Type B pancreatic cell (in vitro differentiated cells): ENCODE measurements around the gene TMCC1. TPM values are rescaled to one million over a fixed set of nuclear protein-coding genes. Genes with fewer than 3 reads are reported as not detected.
"Not testable (repeated sequence)": the region's sequence is repeated elsewhere in the genome, so short reads cannot be mapped to it uniquely, and the experiment has no call there.

Experiments
- DNase-seq: peaks from one replicate; pipeline ENCODE4 v3.0.0; 2021; ENCODE audit warnings: mixed read lengths; ENCODE audit not compliant: unreplicated experiment; ENCODE audit errors: extremely low spot score
- H3K27ac Mint-ChIP-seq: 2 replicates; pipeline ENCODE4 v1.8.0; 2021; ENCODE audit warnings: mild to moderate bottlenecking, mixed read lengths
- H3K27me3 Mint-ChIP-seq: 2 replicates; pipeline ENCODE4 v1.8.0; 2021; ENCODE audit warnings: mixed read lengths
- H3K36me3 Mint-ChIP-seq: 2 replicates; pipeline ENCODE4 v1.8.0; 2021; ENCODE audit warnings: mixed read lengths
- H3K4me1 Mint-ChIP-seq: one replicate; pipeline ENCODE4 v1.8.0; 2021; ENCODE audit warnings: mixed read lengths; ENCODE audit not compliant: unreplicated experiment
- H3K4me3 Mint-ChIP-seq: 2 replicates; pipeline ENCODE4 v1.8.0; 2021; ENCODE audit warnings: mild to moderate bottlenecking, mixed read lengths
- H3K9me3 Mint-ChIP-seq: 2 replicates; pipeline ENCODE4 v1.8.0; 2021; ENCODE audit warnings: mixed read lengths
- total RNA-seq: library from RNA; stranded (reverse); gene quantifications from 2 replicates; pipeline ENCODE4 v1.2.1, GENCODE V29; 2021; ENCODE audit warnings: low replicate concordance
- TF ChIP-seq, protein P1 (sequence below): fragments of 200-600 bp; sonication (generic); conservative IDR thresholded peaks from 2 replicates; pipeline ENCODE4 v1.5.0; 2021; ENCODE audit warnings: antibody characterized with exemption, mild to moderate bottlenecking

TMCC1 gene
- total RNA-seq, 1 donor from 2014 or later, result 46.9 TPM

DNA sequence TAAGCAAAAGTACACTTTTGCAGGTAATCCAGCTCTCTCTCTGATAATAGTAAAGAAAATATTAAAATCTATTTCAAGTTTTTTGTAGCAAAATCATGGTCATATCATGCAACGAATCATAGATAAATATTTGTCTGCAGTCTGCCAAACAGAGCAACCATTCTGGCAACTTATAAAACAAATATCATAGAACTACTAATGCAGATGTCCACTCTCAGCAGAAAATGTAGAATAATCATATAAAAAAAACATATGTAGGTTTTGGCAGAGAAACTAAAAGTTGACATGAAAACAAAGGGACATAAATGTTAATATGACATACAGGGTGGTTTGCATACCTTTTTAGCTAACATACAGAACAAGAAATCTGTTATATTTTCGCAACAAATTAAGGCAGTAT lies 12.2 kb downstream of the TMCC1 start:
- peaks cover 10% of the 10 kb centered on the region for H3K4me1 Mint-ChIP-seq
- H3K27ac Mint-ChIP-seq, result no peak overlapping the region
- H3K36me3 Mint-ChIP-seq, result peaks cover 34% of the 10 kb centered on the region
- H3K4me3 Mint-ChIP-seq, result no peak overlapping the region
- peaks cover 5% of the 10 kb centered on the region for H3K9me3 Mint-ChIP-seq
- DNase-seq, result no peak
- no peaks in the 10 kb centered on the region for H3K27me3 Mint-ChIP-seq
- TF ChIP-seq, protein P1, sequence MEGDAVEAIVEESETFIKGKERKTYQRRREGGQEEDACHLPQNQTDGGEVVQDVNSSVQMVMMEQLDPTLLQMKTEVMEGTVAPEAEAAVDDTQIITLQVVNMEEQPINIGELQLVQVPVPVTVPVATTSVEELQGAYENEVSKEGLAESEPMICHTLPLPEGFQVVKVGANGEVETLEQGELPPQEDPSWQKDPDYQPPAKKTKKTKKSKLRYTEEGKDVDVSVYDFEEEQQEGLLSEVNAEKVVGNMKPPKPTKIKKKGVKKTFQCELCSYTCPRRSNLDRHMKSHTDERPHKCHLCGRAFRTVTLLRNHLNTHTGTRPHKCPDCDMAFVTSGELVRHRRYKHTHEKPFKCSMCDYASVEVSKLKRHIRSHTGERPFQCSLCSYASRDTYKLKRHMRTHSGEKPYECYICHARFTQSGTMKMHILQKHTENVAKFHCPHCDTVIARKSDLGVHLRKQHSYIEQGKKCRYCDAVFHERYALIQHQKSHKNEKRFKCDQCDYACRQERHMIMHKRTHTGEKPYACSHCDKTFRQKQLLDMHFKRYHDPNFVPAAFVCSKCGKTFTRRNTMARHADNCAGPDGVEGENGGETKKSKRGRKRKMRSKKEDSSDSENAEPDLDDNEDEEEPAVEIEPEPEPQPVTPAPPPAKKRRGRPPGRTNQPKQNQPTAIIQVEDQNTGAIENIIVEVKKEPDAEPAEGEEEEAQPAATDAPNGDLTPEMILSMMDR, result no peak

- Mint-ChIP-seq H3K4me3 (peak overlapping the region; percentile 79), H3K27me3 (no peaks in the 10 kb centered on the region), H3K9me3 (peaks cover 5% of the 10 kb centered on the region), H3K36me3 (peaks cover 40% of the 10 kb centered on the region), H3K4me1 (peaks cover 10% of the 10 kb centered on the region), H3K27ac (peak overlapping the region; percentile 82)
- TF ChIP-seq, protein P1, result no peak
- no peak for DNase-seq
Measured at GRCh38 chr3:129878355-129878754, 15.2 kb downstream of the TMCC1 start.

DNA sequence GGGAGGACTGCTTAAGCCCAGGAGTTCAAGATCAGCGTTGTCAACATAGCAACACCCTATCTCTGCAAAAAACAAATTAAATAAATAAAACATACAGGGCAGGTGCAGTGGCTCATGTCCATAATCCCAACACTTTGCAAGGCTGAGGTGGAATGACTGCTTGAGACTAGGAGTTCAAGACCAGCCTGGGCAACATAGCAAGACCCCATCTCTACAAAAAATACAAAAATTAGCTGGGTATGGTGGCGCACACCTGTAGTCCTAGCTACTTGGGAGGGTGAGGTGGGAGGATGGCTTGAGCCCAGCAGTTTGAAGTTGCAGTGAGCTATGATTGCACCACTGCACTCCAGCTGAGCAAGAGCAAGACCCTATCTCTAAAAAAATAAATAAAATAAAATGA lies 19.0 kb downstream of the TMCC1 start:
- not testable (repeated sequence) for H3K27me3 Mint-ChIP-seq, DNase-seq, H3K27ac Mint-ChIP-seq, H3K9me3 Mint-ChIP-seq, H3K4me3 Mint-ChIP-seq
- H3K36me3 Mint-ChIP-seq, result peaks cover 37% of the 10 kb centered on the region
- peaks cover 17% of the 10 kb centered on the region for H3K4me1 Mint-ChIP-seq

DNA sequence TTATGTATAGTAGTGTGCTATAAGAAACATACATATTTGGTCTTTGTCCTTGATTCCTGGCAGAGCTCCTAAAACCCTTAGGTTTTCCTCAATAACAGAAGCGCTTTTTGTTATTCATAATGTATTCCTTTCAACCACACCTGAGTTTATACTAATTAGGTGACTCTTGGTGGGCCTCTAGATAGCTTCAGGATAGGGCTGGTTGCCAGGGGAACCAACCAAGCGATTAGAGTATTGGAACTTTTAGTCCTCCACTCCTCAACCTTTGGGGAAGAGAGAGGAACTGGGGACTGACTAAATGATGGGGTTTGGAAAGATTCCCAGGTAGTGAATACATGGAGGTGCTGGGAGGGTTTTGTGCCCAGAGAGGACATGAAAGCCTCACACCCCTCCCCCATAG lies 24.6 kb downstream of the TMCC1 start:
- Mint-ChIP-seq H3K4me1 (peaks cover 13% of the 10 kb centered on the region), H3K27me3 (no peaks in the 10 kb centered on the region), H3K4me3 (no peak overlapping the region), H3K27ac (no peak overlapping the region), H3K9me3 (no peaks in the 10 kb centered on the region), H3K36me3 (peaks cover 21% of the 10 kb centered on the region)
- DNase-seq, result no peak
- TF ChIP-seq, protein P1, result no peak

- peak overlapping the region; percentile 16 for H3K27ac Mint-ChIP-seq
- H3K36me3 Mint-ChIP-seq, result peaks cover 28% of the 10 kb centered on the region
- H3K9me3 Mint-ChIP-seq, result no peaks in the 10 kb centered on the region
- no peaks in the 10 kb centered on the region for H3K27me3 Mint-ChIP-seq
- peaks cover 13% of the 10 kb centered on the region for H3K4me1 Mint-ChIP-seq
- no peak for DNase-seq
- no peak overlapping the region for H3K4me3 Mint-ChIP-seq
- TF ChIP-seq, protein P1, result no peak
Measured at GRCh38 chr3:129867506-129868124, 25.9 kb downstream of the TMCC1 start.

DNA sequence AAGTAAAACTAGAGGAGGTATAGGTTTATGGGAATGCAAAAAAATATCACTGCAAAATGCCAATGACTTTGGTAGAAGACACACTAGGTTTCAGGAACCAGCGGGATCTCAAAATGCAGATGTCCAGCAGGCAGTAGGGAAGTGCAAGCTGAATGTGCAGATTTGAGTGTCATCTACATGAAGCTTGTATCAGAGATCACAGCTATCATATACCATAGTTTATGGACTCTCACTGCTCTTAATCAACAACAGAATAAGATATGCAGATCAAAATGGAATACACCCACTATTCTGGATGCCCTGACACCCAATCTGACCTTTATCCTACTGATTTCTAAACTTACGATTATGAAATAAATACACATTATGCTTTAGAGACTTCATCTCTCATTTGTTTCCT lies 27.7 kb downstream of the TMCC1 start:
- no peak overlapping the region for H3K4me3 Mint-ChIP-seq
- no peak overlapping the region for H3K27ac Mint-ChIP-seq
- H3K36me3 Mint-ChIP-seq, result peaks cover 24% of the 10 kb centered on the region
- no peaks in the 10 kb centered on the region for H3K9me3 Mint-ChIP-seq
- TF ChIP-seq, protein P1, result no peak
- no peaks in the 10 kb centered on the region for H3K27me3 Mint-ChIP-seq
- no peak for DNase-seq
- peaks cover 5% of the 10 kb centered on the region for H3K4me1 Mint-ChIP-seq
